Neutrophil (primary cell): Measurements from ENCODE around the gene PXK.

Source experiments
- H3K27ac ChIP-seq: fragments of 200-600 bp; sonication (generic); 2 replicates; pipeline ENCODE4 v1.5.1; 2016; ENCODE audit warnings: mild to moderate bottlenecking, moderate library complexity
- H3K27me3 ChIP-seq: fragments of 200-600 bp; sonication (generic); 2 replicates; pipeline ENCODE4 v1.6.0; 2016; ENCODE audit warnings: mild to moderate bottlenecking
- H3K36me3 ChIP-seq: fragments of 200-600 bp; sonication (generic); 2 replicates; pipeline ENCODE4 v1.5.1; 2017
- H3K4me1 ChIP-seq, 2 experiments: fragments of 200-600 bp in 1 of 2; sonication (generic) in 1 of 2; 1 replicate in 1 of 2; 2 replicates in 1 of 2; pipeline versions ENCODE4 v1.5.1 to v1.6.1; 2013 to 2016; ENCODE audit warnings: low read depth in 1 of 2, low read length in 1 of 2, mild to moderate bottlenecking in 1 of 2, moderate library complexity in 1 of 2; ENCODE audit not compliant: control insufficient read depth in 1 of 2, insufficient read depth in 1 of 2
- H3K4me3 ChIP-seq, 2 experiments: fragments of 200-600 bp in 1 of 2; sonication (generic) in 1 of 2; 1 replicate in 1 of 2; 2 replicates in 1 of 2; pipeline ENCODE4 v1.5.1; 2013 to 2016; ENCODE audit warnings: low read depth in 1 of 2, low read length in 1 of 2, mild to moderate bottlenecking in 1 of 2, moderate library complexity in 1 of 2
- H3K9me3 ChIP-seq: fragments of 200-600 bp; sonication (generic); 2 replicates; pipeline ENCODE4 v1.5.1; 2016
- TF ChIP-seq, protein P1 (sequence below): fragments of 200-600 bp; sonication (generic); IDR thresholded peaks from 2 replicates; pipeline ENCODE4 v1.5.1; 2016; ENCODE audit warnings: antibody characterized with exemption

Gene PXK

DNA sequence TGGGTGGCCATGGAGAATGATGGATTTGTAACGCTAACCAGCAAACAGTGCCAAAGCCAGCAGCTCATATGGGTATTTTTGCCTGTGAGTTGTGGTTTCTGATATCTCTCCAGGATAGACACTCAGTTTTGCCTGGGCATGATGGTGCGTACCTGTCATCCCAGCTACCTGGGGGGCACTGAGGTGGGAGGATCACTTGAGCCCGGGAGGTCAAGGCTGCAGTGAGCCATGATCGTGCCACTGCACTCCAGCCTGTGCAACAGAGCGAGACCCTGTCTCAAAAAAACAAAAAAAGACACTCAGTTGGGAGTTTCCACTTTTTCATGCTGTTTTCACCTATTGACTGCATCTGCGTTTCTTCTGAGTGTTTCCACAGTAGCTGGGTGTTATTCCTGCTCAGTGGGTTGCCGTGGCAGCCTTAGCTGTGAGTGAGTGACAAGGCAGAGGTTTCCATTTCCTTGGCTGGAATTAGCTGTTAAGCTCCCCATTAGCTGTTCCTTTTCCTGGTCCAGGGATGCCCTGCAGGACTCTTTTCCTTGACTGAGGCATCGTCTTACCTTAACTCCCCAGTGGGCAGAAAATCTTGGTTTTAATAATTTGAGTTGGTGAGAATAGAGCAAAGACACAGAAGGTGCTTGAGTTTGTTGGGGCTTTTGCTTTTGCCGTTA lies 40.9 kb upstream of the PXK start:
- H3K9me3 ChIP-seq, result no peaks in the 10 kb centered on the region
- H3K36me3 ChIP-seq, result no peaks in the 10 kb centered on the region
- H3K4me3 ChIP-seq, result no peak overlapping the region
- H3K27ac ChIP-seq, result no peak overlapping the region
- H3K4me1 ChIP-seq, result no peaks in the 10 kb centered on the region
- TF ChIP-seq, protein P1, sequence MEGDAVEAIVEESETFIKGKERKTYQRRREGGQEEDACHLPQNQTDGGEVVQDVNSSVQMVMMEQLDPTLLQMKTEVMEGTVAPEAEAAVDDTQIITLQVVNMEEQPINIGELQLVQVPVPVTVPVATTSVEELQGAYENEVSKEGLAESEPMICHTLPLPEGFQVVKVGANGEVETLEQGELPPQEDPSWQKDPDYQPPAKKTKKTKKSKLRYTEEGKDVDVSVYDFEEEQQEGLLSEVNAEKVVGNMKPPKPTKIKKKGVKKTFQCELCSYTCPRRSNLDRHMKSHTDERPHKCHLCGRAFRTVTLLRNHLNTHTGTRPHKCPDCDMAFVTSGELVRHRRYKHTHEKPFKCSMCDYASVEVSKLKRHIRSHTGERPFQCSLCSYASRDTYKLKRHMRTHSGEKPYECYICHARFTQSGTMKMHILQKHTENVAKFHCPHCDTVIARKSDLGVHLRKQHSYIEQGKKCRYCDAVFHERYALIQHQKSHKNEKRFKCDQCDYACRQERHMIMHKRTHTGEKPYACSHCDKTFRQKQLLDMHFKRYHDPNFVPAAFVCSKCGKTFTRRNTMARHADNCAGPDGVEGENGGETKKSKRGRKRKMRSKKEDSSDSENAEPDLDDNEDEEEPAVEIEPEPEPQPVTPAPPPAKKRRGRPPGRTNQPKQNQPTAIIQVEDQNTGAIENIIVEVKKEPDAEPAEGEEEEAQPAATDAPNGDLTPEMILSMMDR, result no peak
- no peaks in the 10 kb centered on the region for H3K27me3 ChIP-seq

DNA sequence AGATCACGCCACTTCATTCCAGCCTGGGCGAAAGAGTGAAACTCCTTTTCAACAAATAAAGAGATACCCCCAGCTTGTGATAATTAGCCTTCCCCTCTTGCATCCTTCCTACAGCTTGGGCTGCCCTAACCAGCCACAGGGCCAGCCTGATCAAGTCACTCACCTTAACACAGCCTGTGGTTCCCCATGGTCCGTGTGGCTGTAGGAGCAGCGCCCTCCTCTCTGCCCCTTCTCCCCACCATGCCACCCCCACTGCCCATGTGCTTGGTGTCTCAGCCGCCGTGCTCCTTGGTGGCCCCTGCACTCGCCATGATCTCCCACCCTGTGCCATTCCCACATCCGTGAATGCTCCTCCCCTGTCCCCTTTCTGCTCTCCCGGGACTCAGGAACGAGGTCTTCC lies 39.8 kb upstream of the PXK start:
- H3K4me3 ChIP-seq, result no peak overlapping the region
- no peaks in the 10 kb centered on the region for H3K27me3 ChIP-seq
- no peaks in the 10 kb centered on the region for H3K9me3 ChIP-seq
- H3K36me3 ChIP-seq, result no peaks in the 10 kb centered on the region
- H3K4me1 ChIP-seq, result no peaks in the 10 kb centered on the region
- TF ChIP-seq, protein P1, result no peak
- H3K27ac ChIP-seq, result no peak overlapping the region

DNA sequence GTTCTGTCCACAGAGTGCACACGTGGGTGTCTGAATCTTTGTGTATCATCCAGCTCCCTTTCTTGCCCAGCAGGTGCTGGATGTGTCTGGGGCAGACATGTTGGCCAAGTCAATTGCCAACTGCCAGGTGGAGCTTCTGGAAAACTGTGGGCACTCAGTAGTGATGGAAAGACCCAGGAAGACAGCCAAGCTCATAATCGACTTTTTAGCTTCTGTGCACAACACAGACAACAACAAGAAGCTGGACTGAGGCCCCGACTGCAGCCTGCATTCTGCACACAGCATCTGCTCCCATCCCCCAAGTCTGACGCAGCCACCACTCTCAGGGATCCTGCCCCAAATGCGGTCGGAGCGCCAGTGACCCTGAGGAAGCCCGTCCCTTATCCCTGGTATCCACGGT lies 39.2 kb upstream of the PXK start:
- TF ChIP-seq, protein P1, result no peak
- H3K4me3 ChIP-seq, result no peak overlapping the region

DNA sequence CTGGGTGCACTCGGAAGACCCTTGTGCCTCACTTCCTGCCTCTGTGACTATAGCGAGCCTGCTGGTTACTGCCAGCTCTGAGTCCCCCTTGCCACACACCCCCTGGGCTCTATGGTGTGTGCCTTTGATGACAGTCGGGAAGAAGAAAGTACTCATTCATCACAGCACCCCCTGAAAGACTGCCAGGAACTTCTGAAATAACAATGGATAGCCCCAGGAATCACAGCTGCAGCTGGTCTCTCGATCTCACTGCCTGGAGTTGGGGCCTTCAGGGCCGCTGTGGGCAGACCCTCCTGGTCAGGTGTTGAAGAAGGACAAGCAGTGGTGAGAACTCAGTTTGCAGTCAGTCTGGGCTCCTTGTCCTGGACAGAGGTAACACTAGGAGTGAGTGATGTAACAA lies 36.4 kb upstream of the PXK start:
- H3K27ac ChIP-seq, result no peak overlapping the region
- no peak overlapping the region for H3K4me3 ChIP-seq
- peaks cover 23% of the 10 kb centered on the region for H3K27me3 ChIP-seq
- no peaks in the 10 kb centered on the region for H3K4me1 ChIP-seq
- no peaks in the 10 kb centered on the region for H3K9me3 ChIP-seq
- no peaks in the 10 kb centered on the region for H3K36me3 ChIP-seq
- TF ChIP-seq, protein P1, result no peak

More for the DNA sequence above, 39.2 kb upstream of the PXK start:
- no peak overlapping the region for H3K27ac ChIP-seq
- H3K9me3 ChIP-seq, result no peaks in the 10 kb centered on the region
- no peaks in the 10 kb centered on the region for H3K27me3 ChIP-seq
- no peaks in the 10 kb centered on the region for H3K4me1 ChIP-seq
- no peaks in the 10 kb centered on the region for H3K36me3 ChIP-seq

DNA sequence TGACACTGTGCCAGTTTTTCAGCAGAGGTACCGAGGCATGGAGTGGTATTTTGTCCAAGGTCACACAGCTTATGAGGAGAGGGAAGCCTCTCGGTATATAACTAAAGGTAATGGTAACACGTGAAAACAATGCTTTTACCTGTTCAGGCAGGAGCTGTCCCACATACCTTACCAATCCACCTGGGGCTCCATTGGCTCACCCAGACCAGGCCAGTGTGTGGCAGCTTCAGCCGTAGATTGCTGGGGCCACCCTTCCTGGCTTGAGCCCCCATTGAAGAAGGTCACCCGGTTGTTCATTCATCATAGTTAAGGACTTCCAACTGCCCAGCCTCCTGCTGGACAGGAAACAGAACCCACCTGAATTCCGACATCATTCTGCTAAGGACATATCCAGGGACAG lies 35.8 kb upstream of the PXK start:
- H3K4me3 ChIP-seq, result no peak overlapping the region

More for the DNA sequence above, 35.8 kb upstream of the PXK start:
- Histone ChIP-seq H3K4me1 (no peaks in the 10 kb centered on the region), H3K9me3 (no peaks in the 10 kb centered on the region), H3K27ac (no peak overlapping the region), H3K36me3 (no peaks in the 10 kb centered on the region), H3K27me3 (peaks cover 29% of the 10 kb centered on the region)
- TF ChIP-seq, protein P1, result no peak
